Measurements from ENCODE around the gene FTCD.

DNA sequence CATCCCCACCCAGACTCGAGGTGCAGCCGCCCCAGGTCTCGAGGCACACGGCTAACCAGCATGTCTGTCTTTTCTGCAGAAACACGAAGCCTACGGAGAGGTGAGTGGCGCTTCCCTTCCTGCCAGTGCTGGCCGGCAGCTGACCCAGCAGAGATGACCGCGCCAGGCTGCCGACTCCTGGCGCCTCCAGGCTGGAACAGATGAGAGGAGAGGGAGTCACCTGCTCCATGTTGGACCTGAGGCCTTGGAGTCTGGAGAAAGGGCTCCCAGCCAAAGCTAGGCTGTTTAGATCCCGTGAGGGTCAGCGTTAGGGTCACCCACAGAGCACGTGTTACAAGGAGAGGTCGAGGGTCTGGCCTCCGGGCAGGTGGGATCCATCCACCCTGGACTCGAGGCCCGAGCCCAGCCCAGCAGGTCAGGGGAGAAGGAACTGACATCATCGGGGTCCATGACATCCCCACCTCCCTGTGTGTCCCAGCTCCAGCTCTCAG is 42.6 kb downstream of the FTCD start:
- no peak for TF ChIP-seq POLR2AphosphoS5 (IDR thresholded peaks at IDR 0.05; ENCODE audit: low read depth, low read length)
- TF ChIP-seq, protein P1, sequence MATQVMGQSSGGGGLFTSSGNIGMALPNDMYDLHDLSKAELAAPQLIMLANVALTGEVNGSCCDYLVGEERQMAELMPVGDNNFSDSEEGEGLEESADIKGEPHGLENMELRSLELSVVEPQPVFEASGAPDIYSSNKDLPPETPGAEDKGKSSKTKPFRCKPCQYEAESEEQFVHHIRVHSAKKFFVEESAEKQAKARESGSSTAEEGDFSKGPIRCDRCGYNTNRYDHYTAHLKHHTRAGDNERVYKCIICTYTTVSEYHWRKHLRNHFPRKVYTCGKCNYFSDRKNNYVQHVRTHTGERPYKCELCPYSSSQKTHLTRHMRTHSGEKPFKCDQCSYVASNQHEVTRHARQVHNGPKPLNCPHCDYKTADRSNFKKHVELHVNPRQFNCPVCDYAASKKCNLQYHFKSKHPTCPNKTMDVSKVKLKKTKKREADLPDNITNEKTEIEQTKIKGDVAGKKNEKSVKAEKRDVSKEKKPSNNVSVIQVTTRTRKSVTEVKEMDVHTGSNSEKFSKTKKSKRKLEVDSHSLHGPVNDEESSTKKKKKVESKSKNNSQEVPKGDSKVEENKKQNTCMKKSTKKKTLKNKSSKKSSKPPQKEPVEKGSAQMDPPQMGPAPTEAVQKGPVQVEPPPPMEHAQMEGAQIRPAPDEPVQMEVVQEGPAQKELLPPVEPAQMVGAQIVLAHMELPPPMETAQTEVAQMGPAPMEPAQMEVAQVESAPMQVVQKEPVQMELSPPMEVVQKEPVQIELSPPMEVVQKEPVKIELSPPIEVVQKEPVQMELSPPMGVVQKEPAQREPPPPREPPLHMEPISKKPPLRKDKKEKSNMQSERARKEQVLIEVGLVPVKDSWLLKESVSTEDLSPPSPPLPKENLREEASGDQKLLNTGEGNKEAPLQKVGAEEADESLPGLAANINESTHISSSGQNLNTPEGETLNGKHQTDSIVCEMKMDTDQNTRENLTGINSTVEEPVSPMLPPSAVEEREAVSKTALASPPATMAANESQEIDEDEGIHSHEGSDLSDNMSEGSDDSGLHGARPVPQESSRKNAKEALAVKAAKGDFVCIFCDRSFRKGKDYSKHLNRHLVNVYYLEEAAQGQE (IDR thresholded peaks at IDR 0.05; ENCODE audit: insufficient read depth in 1 of 2, low read depth in 2 of 2, low read length in 2 of 2), result no peak
- TF ChIP-seq TAF1 (IDR thresholded peaks at IDR 0.05; ENCODE audit: borderline replicate concordance, insufficient read depth, low read length), result no peak
- TF ChIP-seq SIN3A (IDR thresholded peaks at IDR 0.05; ENCODE audit: borderline replicate concordance, insufficient read depth, low read length), result no peak

Data from PFSK-1 (cell line).